Medulla oblongata (tissue), 1 donor: ENCODE measurements around the gene NRG3.
A peak's percentile ranks its signal among the peaks of the same experiment; 100 is the strongest.
"Not testable (repeated sequence)": the region's sequence is repeated elsewhere in the genome, so short reads cannot be mapped to it uniquely, and the experiment has no call there.

Source experiments
- DNase-seq: peaks from one replicate; pipeline ENCODE4 v3.0.0-alpha.2; 2015; ENCODE audit errors: extremely low spot score

Gene NRG3

DNA sequence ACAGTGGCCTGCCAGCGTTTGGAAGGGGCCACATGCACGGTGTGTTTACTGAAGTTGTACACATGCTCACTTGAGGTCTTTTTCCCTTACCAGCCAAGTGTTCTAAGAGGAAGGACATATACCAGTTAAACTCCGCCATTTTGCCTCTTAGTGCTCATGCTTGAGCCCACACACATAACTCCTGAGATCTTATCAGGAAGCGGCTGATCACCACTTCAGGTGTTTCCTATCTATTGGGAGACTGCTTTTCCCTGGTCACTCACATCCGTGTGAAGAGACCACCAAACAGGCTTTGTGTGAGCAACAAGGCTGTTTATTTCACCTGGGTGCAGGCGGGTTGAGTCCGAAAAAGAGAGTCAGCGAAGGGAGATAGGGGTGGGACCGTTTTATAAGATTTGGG, 802.9 kb downstream of the NRG3 start:
- DNase-seq: not testable (repeated sequence)

DNA sequence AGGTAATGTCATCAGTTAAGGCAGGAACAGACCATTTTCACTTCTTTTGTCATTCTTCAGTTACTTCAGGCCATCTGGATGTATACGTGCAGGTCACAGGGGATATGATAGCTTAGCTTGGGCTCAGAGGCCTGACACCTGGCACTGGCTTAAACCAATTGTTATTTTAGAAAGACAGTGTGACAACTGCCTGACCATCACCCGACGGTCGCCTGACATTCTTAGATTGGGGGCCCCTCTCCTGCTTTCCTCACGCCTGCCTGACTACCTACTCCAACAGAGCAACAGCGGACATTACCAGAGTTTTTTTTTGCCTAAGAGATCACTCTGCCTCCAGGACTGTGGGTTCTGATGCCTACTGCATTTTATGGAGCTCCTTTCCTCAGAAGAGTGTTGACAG, 803.5 kb downstream of the NRG3 start:
- DNase-seq: not testable (repeated sequence)

DNA sequence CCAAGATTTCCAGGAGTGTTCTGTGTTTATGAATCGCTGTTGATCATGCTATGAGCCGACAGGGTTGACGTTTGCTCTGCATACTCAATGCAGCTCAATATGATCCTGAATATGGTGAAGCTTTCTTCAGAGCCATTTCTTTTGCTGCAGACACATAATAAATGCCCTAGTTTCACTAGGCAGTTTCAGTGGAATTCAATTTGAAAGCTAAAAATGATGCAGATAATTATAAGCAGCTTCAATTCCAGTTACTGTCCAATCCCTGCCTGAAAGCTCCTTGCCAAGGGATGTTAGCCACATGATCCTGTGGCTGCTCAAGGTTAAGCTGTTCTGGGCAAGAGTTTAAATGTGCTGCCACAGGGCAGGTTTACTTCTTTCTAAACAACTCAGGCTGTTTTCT, 805.6 kb downstream of the NRG3 start:
- peak; percentile 44 for DNase-seq

DNA sequence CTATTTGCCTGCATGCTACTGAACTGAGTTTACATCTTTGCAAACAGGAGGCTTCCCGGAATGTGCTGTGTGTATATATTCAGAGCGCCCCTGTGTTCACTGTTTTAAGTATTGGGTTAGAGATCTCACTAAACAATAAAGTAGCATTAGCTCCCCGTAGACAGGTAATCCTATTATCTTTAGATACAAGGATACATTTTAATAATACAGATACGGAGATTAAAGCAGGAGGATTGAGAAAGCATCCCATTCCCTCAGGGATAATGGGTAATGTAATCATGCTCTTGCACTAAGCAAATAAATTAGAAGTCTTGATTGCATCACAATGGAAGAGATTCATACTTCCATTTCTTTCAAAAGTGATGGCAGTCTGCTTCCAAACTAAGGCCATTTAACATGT, 809.0 kb downstream of the NRG3 start:
- no peak for DNase-seq

DNA sequence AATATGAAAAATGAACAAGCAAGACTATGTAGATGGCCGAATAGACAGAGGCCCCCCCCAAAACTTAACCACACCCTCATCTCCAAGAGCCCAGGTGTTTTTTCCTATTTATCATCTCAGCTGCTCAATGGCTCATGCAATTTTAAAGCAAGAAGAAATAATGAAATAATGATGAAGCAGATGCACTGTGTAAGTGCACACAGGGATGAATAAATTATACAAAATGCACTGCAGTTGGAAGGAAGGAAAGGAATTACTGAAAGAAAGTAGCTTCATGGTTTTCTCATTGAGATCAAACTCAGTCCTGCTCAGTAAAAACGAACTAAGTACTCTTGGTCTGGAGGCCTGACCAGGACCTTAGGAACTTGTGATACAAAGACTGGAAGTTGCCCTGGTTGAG, 810.1 kb downstream of the NRG3 start:
- no peak for DNase-seq

DNA sequence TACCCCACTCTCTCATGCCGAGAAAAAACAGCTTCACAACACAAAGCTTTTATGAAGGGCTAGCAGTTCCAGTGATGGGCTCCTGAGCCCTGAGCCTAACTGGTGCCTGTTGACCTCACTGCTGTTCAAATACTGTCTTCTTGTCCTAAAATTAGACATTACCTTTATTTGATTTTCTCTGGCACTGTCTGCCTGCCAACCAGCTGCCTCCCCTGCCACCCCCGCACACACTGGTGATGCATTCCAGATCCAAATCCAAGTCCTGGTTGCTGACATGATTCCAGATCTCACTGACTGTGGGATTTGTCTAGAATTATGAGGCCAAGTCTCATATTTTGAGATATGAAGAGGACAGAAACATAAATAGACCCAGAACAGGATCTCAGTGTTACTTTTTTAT, 816.2 kb downstream of the NRG3 start:
- DNase-seq: no peak

DNA sequence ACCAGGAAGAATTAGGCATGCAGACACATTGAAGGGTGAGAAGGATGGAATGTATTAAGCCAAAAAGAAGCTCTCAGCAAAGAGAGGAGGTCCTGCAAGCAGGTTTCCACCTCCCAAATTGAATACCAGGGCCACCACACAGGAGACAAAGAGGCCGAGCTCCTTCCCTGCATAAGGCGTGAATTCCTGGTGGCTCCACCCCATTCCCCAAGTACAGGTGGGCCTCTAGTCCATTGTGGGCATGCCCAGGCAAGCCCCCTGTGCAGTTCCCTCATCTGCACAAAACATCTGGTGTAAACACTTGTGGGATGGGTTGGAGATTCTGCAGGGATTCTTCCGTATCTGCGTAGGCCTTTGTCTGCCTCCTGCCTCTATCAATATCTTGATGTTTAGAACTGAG, 817.5 kb downstream of the NRG3 start:
- no peak for DNase-seq

DNA sequence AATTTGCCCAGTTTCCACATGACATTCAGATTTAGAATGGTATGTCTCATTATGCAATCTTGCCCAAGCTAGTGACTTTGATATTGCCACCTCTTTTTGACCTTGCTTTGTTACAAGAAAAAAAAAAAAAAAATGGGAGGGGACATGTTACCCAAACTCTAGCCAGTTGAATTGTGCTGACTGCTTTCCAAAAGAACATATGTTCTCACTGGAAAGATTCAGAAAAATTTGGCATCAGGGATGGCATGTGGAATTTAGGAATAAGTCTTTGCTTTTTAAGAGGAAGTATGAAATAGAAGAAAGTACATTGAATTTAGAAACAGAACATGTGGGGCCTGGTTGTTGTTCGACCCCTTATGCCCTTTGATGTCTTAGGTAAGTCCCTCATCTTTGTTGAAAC, 846.8 kb downstream of the NRG3 start:
- no peak for DNase-seq

DNA sequence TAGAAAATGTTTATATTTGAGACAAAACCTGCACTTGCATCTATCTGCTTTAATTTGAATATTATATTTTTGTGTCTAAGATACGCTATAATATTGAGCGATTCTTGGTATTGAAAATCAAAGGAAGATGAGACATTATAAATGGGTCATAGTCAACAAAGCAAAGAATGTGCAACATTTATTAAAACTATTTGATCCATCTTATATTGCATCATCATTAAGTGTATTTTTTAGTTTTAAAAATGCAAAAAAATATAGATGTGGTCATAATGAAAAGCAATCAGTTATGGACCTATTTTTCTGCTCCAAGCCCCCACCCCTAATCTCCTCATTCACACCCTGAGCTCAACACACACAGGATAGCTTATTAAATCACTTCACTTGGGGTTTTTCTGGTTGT, 847.3 kb downstream of the NRG3 start:
- no peak for DNase-seq

DNA sequence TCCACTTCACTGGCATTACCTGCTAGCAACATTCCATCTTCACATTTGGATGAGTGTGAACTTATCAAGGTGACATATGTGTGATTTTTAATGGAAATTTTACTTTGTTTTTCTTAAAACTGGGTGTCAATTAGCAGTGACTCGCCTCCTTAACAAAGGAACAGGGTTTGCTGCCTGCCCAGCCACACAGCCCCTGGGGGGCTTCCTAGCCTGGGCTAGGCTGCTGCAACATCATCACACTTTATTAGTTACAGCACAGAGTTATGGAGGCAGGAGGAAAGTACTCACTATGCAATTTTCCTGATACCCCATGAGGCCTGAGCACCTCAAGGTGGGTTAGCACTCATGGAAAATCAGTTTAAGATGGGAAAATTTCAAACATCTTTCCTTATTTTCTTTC, 861.3 kb downstream of the NRG3 start:
- no peak for DNase-seq

DNA sequence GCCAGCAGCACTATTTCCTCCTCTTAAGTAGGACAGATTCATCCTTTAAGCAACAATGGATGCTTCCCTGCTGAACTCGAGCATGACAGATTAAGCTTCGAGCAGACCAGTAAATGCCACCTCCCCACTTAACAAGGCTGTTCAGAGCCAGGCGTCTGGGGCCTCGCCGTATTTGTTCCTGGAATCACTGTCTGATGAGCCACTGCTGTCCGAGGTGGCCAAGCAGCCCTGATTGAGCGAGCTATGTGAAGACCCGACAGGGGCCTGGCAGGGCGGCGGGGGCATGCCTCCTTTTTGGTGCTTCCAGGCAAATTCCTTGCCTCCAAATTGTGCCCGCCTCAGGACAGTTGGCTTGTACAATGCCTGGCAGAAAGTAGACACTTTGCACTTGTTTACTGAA, 862.6 kb downstream of the NRG3 start:
- peak; percentile 13 for DNase-seq

DNA sequence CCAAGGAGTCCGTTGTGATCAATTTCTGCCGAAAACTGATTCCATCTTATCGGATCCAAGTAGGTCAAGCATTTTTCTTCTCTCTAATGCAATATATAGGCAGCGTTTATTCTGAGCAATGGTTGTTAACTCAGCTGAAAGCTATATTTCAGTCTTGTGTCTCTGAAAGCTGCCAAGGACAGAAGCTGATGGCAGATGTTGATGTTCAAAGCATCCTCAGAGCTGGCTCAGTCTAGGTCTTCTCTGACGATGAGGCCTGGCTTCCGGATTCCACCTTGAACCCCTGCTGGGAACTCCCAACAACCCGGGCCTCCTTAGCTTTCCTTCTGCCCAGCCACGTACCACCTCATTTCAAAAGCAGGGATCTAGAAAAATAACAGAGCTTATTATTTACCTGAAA, 863.6 kb downstream of the NRG3 start:
- no peak for DNase-seq

DNA sequence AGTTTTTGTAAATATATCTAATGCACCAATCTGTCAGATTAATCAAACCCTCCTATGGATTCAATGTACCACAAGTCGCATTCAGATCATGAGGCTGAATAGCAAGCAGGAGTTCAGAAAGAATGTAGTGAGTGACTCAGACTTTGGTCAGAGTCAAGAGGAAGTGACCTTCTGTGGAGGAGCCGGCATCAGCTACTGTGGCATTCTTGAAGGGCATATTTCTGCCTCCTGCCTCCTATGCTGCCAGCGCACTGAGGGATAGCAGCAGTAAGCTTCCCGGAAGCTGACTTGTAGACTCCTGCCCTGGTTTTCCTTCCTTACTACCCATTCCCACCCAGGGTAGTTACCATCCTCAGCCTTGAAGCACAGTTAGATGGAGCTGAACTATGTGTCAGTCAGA, 867.5 kb downstream of the NRG3 start:
- DNase-seq: no peak

DNA sequence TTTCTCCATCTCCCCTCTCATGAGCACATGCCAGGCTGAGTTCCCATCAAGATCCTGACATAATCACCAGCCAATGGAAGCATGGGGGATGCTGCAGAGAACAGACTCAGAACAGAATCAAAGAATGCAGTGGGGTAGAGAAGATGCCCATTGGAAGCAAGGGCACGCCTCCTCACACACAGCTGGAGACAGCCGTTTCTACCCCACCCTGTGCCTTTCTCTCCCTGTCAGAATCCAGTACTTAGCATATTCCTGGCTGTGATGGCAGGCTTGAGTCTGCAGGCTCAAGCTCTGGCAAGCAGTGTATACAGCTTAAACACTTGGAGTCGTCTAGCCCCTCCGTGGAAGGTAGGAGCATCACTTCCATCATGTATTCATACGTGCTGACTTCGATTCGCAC, 867.9 kb downstream of the NRG3 start:
- no peak for DNase-seq

DNA sequence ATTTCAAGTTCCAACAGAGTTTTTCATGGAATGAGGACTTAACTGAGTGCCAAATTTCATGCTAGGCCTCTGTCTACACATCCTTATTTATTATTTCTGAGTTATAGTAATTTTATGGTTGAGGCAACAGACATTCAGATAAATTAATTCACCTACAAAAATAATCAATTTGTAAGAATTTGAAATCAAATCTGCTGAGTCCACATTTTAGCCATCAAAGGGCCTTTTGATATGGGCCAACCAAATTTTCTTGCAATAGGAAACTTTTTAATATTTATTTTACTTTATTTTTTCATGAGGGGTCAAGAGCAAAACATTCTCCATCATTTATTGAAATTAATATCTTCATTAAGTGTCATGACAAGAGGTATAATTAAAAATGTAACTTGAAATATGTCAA, 875.5 kb downstream of the NRG3 start:
- no peak for DNase-seq

DNA sequence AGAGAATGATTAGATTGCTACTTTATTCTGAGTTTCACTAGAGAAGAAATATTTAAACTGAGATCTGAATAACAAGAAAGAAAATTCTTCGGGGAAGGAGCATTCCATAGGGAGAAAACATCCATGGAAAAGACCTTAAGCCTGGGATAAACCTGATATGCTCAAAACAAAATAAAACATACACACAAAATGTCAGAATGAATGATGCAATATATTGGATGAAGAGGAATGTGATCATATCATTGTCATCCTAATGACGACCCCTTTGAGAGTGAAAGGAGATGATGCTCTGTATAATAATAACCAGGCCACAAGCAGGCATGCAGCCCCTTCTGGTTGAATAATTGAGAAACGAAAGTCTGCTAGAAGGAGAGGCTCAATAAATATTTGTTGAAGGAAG, 882.4 kb downstream of the NRG3 start:
- no peak for DNase-seq

DNA sequence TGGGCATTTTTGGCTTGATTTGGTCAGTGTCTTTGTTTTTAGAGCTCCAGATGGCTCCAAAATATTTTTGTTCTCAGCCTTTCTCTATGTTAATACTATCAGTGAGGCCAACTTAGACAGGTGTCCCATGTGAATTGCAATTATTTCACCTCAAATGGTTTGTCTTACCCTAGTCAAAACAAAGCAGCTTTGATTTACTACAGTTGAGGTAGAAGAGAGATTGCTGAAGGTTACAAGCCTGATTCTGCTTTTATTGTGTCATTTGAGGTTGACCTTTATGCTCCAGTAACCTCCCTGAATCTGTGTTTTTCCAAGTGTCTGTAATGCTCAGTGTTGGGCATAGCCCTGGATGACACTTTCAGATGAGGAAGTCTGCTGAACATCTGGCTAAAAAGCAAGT, 882.9 kb downstream of the NRG3 start:
- DNase-seq: no peak

DNA sequence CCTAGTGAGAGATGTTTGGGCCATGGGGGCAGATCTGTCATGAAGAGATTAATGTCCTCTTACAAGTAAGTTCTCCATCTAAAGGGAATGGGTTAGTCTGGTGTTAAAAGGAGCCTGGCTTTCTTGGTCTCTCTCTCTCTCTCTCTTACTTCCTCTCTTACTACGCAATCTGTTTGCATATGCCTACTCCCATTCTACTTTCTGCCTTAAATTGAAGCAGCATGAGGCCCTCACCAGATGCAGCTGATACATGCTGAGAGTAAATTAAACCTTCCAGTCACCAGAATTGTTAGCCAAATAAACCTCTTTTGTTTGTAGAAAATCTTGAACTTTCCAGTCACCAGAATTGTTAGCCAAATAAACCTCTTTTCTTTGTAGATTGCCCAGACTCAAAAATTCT, 884.1 kb downstream of the NRG3 start:
- DNase-seq: no peak

DNA sequence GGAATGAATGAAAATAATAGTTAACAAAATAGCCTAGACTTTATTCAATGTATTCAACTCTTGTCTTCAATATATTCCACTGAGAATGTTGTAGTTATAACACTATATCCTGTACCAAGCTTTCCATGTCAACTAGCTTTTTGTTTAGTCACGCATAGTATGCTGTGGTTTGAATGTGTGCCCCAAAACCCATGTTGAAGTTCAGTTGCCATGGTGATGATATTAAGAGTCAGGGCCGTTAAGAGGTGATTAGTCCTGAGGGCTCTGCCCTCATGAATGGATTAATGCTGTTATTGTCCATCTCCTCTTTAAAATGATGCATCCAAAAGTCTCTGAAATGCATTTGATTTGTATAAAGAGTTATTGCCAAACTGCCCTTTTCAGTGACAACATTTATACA, 887.6 kb downstream of the NRG3 start:
- no peak for DNase-seq

DNA sequence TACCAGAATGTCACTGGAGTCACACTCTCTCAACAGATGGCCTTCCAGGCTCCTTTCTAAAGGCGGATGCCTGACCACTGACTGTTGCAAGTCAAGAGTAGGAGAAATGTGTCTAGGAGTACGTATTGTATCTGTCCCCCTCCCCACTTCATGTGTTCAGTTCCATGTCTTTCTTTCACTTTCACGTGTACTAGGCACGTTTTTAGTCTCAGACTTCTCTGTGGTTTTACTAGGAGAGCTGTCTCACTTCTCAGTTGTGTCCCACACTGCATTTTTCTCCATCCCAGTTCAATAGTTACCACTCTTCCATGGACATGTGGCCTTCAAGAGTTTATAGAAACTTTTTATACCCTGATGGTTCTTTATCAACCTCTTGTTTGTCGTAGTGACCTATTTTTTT, 893.0 kb downstream of the NRG3 start:
- no peak for DNase-seq

DNA sequence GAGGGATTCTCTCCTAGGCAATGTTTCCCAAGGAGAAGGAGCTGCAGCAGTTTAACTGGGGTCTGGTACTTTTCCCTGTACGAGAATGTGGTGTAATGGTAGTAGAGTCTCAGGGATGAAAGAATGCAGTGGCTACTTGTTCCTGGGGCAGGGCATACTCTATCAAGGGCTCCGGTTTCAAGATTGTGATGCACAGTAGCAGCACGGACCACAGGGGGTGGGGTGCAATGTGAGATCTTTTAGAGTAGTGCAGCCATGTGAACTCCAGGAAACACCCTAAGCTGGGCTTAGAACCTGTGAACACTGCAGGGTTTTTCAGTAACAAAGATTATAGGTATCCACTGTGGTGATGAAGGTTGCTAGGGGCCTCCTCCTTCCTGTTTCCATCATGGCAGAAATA, 903.9 kb downstream of the NRG3 start:
- no peak for DNase-seq

DNA sequence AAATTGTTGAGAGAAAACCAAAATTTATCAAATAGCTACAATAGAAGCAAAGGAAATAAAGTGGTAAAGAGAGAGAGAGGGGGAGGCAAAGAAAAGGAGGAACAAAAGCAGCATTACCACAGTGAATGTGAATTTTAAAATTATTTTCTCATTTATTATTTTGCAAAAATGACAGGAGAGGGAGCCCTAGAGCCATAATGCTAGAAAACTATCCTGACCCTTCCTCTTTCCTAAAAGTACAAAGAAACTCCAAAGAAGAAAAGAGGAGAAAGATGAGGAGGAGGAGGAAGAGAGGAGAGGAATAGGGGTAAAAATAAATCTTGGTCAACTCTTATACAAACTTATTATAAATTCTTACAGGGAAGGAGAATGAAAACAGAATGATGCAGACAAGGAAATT, 921.5 kb downstream of the NRG3 start:
- DNase-seq: no peak

DNA sequence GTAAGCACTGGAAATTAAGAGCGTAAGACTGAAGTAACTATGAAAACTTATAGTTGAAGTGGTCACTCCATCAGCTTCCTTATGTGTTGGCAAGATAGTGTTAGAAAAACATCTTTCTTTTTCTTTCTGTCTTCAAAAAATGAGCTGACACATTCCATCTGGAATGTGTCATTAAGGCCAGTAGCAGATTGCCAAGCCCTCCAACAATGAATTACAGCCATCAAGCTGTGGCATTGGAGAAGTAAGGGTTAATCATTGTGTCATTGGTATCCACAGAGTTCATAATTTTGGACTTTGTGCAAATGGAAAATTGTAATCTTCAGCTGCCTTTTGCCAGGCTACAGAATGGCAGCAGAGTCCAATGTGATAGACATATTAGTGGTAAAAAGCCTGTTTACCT, 926.3 kb downstream of the NRG3 start:
- DNase-seq: no peak

DNA sequence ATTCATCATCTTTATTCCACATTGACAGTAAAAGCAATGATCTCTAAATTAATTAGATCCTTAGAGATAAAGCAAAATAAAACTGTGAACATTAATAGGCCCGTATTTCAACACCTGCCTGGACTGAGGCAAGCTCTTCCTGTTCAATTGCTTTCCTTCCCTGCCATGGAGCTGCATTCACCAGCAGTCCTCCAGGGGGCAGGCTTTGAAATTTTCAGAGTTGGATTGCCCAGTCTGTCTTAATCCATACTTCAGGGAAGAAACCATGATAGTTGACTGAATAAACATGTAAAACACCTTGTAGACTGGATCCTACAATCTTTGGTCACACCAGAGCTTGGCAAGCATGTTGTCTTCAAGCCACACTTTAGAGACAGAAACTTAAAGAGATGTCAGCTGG, 936.6 kb downstream of the NRG3 start:
- no peak for DNase-seq

DNA sequence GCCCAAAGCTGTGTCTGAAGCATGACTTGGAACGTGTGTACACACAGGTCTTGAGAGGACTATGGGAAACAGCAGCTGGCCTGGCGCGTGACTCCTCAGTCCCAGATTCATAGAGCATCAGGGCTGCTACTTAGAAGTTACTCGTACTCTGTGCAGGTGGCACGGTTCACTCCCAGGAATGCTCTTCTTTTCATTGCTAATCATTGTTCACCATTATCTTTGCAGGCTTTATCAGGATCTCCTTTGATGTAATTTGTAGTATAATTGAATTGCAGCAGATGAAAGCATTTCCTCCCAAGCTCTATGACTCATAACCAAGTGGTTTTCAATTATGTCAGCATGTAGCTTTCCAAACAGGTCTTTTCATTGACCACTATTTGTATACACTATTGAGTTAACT, 938.9 kb downstream of the NRG3 start:
- DNase-seq: no peak
